ENCODE measurements around the gene ETV4. TPM values are rescaled to one million over a fixed set of nuclear protein-coding genes. Genes with fewer than 3 reads are reported as not detected.
A peak's percentile ranks its signal among the peaks of the same experiment; 100 is the strongest.

Gene ETV4
- total RNA-seq, 1 experiment from 2014 or later = 195 TPM

- ChIA-PET CTCF (interaction anchor here (0.6 to 7.9 kb wide), 8 partner anchors 12 to 185 kb away, joined by 3 to 97 read pairs (median 10); partner anchors contain the start of genes DHX8 and SOST), POLR2A (interaction anchor here (1.2 kb wide), 1 partner anchor 103 kb away, joined by 3 read pairs; no protein-coding TSS in a partner anchor)
- Mint-ChIP-seq H3K9me3 (no peaks in the 10 kb centered on the region), H3K4me3 (no peak overlapping the region), H3K36me3 (no peaks in the 10 kb centered on the region), H3K27me3 (ENCODE audit: low read depth) (no peaks in the 10 kb centered on the region), H3K27ac (0 out of 2 replicates have a peak overlapping the region, but pooled peaks have one; percentile 44), H3K4me1 (peaks cover 31% of the 10 kb centered on the region)
- TF ChIP-seq ARID4B (CRISPR knock-in tag; IDR thresholded peaks at IDR 0.05; ENCODE audit: borderline replicate concordance) (no peak), ZNF425 (CRISPR knock-in tag; conservative IDR thresholded peaks at IDR 0.05) (no peak), GTF2I (CRISPR knock-in tag; conservative IDR thresholded peaks at IDR 0.05) (no peak), MYBL2 (CRISPR knock-in tag; IDR thresholded peaks at IDR 0.05) (no peak), HMGA2 (CRISPR knock-in tag; IDR thresholded peaks at IDR 0.05) (no peak), ATF2 (CRISPR knock-in tag; IDR thresholded peaks at IDR 0.05; ENCODE audit: borderline replicate concordance, low read depth) (no peak), IRF1 (CRISPR knock-in tag; IDR thresholded peaks at IDR 0.05) (no peak), HMGXB4 (CRISPR knock-in tag; IDR thresholded peaks at IDR 0.05) (no peak), ELF4 (CRISPR knock-in tag; IDR thresholded peaks at IDR 0.05; ENCODE audit: low read depth) (no peak), ZNF396 (CRISPR knock-in tag; IDR thresholded peaks at IDR 0.05; ENCODE audit: borderline replicate concordance) (no peak)
- DNase-seq (ENCODE audit: low spot score) (no peak), ATAC-seq (no peak)
Observed at GRCh38 chr17:43574348-43574747, 28.2 kb upstream of the ETV4 start.

- CTCF ChIA-PET = interaction anchor here (0.5 to 7.9 kb wide), 10 partner anchors 11 to 193 kb away, joined by 3 to 97 read pairs (median 6); partner anchors contain the start of genes DHX8 and SOST
- DNase-seq (ENCODE audit: low spot score) = no peak
- H3K27me3 Mint-ChIP-seq (ENCODE audit: low read depth) = no peaks in the 10 kb centered on the region
- POLR2A ChIA-PET = interaction anchor here (0.6 to 1.2 kb wide), 3 partner anchors 24 to 1341 kb away, joined by 3 to 4 read pairs (median 3); partner anchors contain the start of gene GFAP
- ATAC-seq = no peak
- no peak for TF ChIP-seq MLX (CRISPR knock-in tag; IDR thresholded peaks at IDR 0.05)
- TF ChIP-seq GTF2I (CRISPR knock-in tag; conservative IDR thresholded peaks at IDR 0.05) = no peak
- no peak for TF ChIP-seq ATF3 (CRISPR knock-in tag; conservative IDR thresholded peaks at IDR 0.05)
- no peak for TF ChIP-seq ATF1 (CRISPR knock-in tag; IDR thresholded peaks at IDR 0.05)
- no peak for TF ChIP-seq GABPB1 (CRISPR knock-in tag; IDR thresholded peaks at IDR 0.05)
- no peak for TF ChIP-seq ZNF219 (CRISPR knock-in tag; IDR thresholded peaks at IDR 0.05; ENCODE audit: borderline replicate concordance)
- TF ChIP-seq ATF2 (CRISPR knock-in tag; IDR thresholded peaks at IDR 0.05; ENCODE audit: borderline replicate concordance, low read depth) = no peak
- H3K27ac Mint-ChIP-seq = 0 out of 2 replicates have a peak overlapping the region, but pooled peaks have one; percentile 44
- H3K4me3 Mint-ChIP-seq = no peak overlapping the region
- H3K36me3 Mint-ChIP-seq = no peaks in the 10 kb centered on the region
- H3K4me1 Mint-ChIP-seq = peaks cover 25% of the 10 kb centered on the region
- 0 out of 2 replicates have a peak, but pooled peaks cover under 1% of the 10 kb centered on the region for H3K9me3 Mint-ChIP-seq
Observed at GRCh38 chr17:43573579-43574321, 27.6 kb upstream of the ETV4 start.
